Mesothelial cell of epicardium (in vitro differentiated cells): Measurements from ENCODE around the gene GNS. TPM values are rescaled to one million over a fixed set of nuclear protein-coding genes. Genes with fewer than 3 reads are reported as not detected.

Experiments used
- DNase-seq, 2 experiments: peaks; one replicate each; pipeline ENCODE4 v3.0.0; 2021; ENCODE audit warnings: low spot score in 2 of 2; ENCODE audit not compliant: unreplicated experiment in 2 of 2
- H3K27ac Mint-ChIP-seq: 2 replicates; pipeline ENCODE4 v1.8.0; 2021; ENCODE audit warnings: mixed read lengths
- H3K27me3 Mint-ChIP-seq: 2 replicates; pipeline ENCODE4 v1.8.0; 2021; ENCODE audit warnings: low read depth, mixed read lengths
- H3K36me3 Mint-ChIP-seq: 2 replicates; pipeline ENCODE4 v1.8.0; 2021; ENCODE audit warnings: mixed read lengths
- H3K4me1 Mint-ChIP-seq: 2 replicates; pipeline ENCODE4 v1.8.0; 2021; ENCODE audit warnings: mixed read lengths
- H3K4me3 Mint-ChIP-seq: 2 replicates; pipeline ENCODE4 v1.8.0; 2021; ENCODE audit warnings: mild to moderate bottlenecking, moderate library complexity, mixed read lengths
- H3K9me3 Mint-ChIP-seq: 2 replicates; pipeline ENCODE4 v1.8.0; 2021; ENCODE audit warnings: mixed read lengths
- total RNA-seq: library from RNA; stranded (reverse); gene quantifications from 3 replicates; pipeline ENCODE4 v1.2.1, GENCODE V29; 2021
- TF ChIP-seq, protein P1 (sequence below): fragments of 200-600 bp; sonication (generic); IDR thresholded peaks from one replicate; pipeline ENCODE4 v1.5.0; 2021; ENCODE audit warnings: antibody characterized with exemption; ENCODE audit not compliant: unreplicated experiment

The GNS gene
- total RNA-seq, 1 donor from 2014 or later: 67.4 TPM

DNA sequence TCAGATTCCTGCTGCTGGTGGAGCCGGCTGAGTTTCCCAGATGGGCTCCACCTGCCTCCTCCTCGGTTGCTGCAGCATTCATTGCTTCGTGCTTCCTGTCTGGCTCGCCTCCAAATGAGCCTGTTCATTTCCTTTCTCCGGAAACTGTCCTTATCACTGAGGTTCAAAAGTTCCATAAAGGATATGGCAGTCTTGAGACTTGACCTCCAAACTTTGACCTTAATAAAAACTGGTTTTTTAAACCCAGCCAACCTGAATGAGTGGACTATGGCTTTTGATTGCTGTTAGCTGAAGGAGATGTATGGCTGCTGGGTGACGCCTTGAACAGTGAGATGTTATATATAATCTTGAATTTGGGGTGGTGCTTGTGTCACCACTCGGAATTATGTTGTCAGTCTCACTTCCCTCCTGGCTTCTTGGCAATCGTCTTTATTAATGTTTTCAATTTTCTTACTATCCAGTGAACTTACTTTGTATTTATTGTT, 86.2 kb downstream of the GNS start:
- TF ChIP-seq, protein P1, sequence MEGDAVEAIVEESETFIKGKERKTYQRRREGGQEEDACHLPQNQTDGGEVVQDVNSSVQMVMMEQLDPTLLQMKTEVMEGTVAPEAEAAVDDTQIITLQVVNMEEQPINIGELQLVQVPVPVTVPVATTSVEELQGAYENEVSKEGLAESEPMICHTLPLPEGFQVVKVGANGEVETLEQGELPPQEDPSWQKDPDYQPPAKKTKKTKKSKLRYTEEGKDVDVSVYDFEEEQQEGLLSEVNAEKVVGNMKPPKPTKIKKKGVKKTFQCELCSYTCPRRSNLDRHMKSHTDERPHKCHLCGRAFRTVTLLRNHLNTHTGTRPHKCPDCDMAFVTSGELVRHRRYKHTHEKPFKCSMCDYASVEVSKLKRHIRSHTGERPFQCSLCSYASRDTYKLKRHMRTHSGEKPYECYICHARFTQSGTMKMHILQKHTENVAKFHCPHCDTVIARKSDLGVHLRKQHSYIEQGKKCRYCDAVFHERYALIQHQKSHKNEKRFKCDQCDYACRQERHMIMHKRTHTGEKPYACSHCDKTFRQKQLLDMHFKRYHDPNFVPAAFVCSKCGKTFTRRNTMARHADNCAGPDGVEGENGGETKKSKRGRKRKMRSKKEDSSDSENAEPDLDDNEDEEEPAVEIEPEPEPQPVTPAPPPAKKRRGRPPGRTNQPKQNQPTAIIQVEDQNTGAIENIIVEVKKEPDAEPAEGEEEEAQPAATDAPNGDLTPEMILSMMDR: no peak
- Mint-ChIP-seq H3K27ac (peak overlapping the region; percentile 85), H3K9me3 (no peaks in the 10 kb centered on the region), H3K27me3 (no peaks in the 10 kb centered on the region), H3K36me3 (no peaks in the 10 kb centered on the region), H3K4me3 (peak overlapping the region; percentile 16), H3K4me1 (peaks cover 54% of the 10 kb centered on the region)
- peak; percentile 23 to 51 for DNase-seq

DNA sequence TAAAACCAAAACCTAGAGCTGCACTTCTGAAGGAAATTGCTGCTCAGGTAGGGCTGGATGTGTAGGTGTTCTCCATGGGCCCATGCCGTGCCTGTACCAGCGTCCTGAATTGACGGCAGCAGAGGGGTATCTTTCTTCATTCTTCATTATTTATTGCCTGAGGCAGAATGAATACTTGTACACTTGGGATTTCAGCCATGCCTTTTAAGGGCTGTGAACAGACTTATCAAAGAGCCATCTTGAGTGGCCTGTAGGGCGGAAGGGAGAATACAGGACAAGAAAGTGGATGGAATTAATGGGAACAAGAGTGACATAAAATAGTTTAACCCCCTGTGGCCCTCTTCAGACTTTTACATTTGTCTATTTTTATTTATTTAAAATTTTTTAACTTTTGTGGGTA, 87.5 kb downstream of the GNS start:
- H3K27ac Mint-ChIP-seq: peak overlapping the region; percentile 64

DNA sequence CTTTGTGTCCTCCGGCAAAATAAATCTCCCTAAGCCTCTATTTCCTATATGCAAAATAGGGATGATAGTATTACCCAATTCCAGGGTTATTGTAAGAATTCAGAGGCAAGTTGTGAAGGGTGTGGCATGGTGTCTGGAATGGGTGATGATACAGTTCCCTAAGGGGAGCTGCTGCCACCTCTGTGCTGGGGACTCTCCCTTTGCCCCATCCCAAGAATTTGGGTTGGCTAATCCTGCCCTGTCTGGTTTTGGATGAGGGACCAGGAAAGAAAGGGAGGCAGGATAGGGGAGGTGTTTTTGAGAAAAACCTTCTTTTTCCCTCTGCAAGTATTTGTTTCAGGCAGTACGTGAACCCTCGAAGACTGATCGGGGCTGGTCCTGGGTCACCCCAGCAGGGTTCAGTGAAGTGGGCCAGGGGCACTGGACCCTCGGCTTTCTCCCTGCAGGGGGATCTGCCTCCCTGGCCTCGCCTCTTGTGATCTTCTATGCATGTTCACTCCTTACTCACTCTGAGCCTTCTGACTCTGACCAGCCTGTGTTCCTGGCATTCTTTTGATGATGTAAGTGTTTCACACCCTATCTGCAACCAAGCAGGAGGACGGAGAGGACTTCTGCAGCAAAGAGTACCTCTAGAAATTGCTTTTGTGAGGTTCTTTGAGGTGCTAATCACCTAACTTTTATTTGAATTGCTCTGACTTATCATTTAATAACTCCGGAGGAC, 88.1 kb downstream of the GNS start:
- Mint-ChIP-seq H3K27me3 (no peaks in the 10 kb centered on the region), H3K4me1 (peaks cover 64% of the 10 kb centered on the region), H3K36me3 (no peaks in the 10 kb centered on the region), H3K4me3 (no peak overlapping the region), H3K9me3 (no peaks in the 10 kb centered on the region), H3K27ac (peak overlapping the region; percentile 81)
- DNase-seq: no peak
- TF ChIP-seq, protein P1: no peak

More for the DNA sequence above, 87.5 kb downstream of the GNS start:
- H3K9me3 Mint-ChIP-seq: no peaks in the 10 kb centered on the region
- TF ChIP-seq, protein P1: no peak
- DNase-seq: no peak
- H3K4me3 Mint-ChIP-seq: no peak overlapping the region
- H3K36me3 Mint-ChIP-seq: no peaks in the 10 kb centered on the region
- H3K27me3 Mint-ChIP-seq: no peaks in the 10 kb centered on the region
- peaks cover 58% of the 10 kb centered on the region for H3K4me1 Mint-ChIP-seq

DNA sequence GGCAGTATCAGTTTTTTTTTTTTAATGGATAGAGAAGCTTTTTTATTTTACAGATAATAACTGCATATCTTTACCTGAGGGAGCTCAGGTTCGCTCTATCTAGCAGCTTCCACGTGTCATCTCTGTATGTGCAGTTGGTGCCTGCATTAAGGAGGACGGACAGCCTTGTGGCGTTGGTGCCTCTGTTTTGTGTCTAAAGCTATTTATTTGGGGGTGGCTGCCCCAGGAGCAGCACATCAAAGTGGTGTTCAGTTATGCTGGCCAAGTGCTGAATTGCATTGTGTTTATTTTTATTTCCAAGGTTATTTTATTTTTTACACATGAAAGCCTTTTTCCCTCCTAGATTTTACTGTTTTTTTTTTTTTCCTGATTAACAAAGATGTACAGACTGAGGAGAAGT, 89.2 kb downstream of the GNS start:
- TF ChIP-seq, protein P1: no peak
- Mint-ChIP-seq H3K4me1 (peaks cover 69% of the 10 kb centered on the region), H3K36me3 (no peaks in the 10 kb centered on the region), H3K4me3 (no peak overlapping the region), H3K27ac (peak overlapping the region; percentile 81), H3K9me3 (no peaks in the 10 kb centered on the region), H3K27me3 (no peaks in the 10 kb centered on the region)
- no peak for DNase-seq

DNA sequence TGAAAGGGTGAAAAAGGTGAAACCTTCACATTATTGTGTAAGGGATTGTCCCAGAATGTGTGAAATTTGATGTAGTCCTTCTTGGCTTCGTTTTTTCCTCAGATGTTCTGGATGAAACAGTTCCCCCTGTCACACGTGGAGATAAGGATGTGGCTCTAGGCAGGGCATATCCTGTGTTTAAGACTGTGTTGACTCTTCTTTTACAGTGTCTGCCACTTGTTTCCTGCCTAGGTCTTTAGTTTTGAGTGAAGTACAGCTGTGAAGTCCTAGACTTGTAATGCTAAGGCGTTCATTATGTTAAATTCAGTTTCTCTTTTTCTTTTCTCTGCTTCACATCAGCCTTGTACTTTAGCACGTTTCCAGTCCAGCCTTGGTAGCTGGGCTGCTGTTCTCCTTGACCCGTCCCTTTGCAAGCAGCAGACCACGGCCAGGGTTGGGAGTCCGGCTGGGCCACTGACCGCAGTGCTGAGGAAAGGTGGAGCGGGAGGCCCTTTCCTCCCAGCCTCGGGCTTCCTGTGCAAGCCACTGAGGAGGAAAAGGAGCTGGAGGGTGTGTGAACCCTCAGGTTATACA, 89.8 kb downstream of the GNS start:
- Mint-ChIP-seq H3K4me3 (no peak overlapping the region), H3K4me1 (peaks cover 65% of the 10 kb centered on the region), H3K27me3 (no peaks in the 10 kb centered on the region), H3K9me3 (no peaks in the 10 kb centered on the region), H3K27ac (peak overlapping the region; percentile 86), H3K36me3 (no peaks in the 10 kb centered on the region)
- DNase-seq: no peak
- TF ChIP-seq, protein P1: no peak
